Measurements from ENCODE around the gene KCNE4.

The KCNE4 gene

GRCh38 chr2:223056701-223057418 lies 4.9 kb downstream of the KCNE4 start:
- H3K9ac ChIP-seq (ENCODE audit: low read length in 5 of 5) = no peak overlapping the region

DNA sequence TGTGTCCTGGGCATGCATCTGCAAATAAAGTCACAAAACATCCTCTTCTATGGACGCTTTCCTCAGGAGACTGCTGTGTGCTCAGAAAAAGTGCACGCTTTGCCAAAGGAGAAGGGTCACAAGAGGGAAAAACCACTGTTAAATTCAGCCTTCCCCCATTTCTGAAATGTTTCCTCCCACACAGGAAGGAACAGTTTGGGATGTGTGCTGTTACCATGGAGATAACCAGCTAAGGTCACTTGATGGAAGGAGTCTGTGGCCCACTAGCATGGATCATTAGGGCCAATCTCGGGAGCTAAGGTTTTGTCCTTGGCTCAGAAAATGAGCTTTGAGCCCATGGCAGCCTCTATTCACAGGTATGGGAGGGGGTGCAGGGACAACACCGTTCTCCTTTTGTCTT lies 5.6 kb downstream of the KCNE4 start:
- H3K27ac ChIP-seq (ENCODE audit: low read depth, low read length) = peak overlapping the region; percentile 2
- H3K9me3 ChIP-seq (ENCODE audit: control insufficient read depth in 5 of 5, low read length in 5 of 5) = no peaks in the 10 kb centered on the region
- no peak overlapping the region for H3K9ac ChIP-seq (ENCODE audit: low read length in 5 of 5)
- H3K36me3 ChIP-seq (ENCODE audit: control insufficient read depth in 5 of 5, insufficient read depth in 5 of 5, low read length in 5 of 5) = no peaks in the 10 kb centered on the region
- peaks cover 5 to 48% (median 46%) of the 10 kb centered on the region in 5 donors for H3K4me1 ChIP-seq (ENCODE audit: control insufficient read depth in 5 of 5, insufficient read depth in 5 of 5, low read length in 5 of 5)
- H3K4me3 ChIP-seq (ENCODE audit: low read depth in 1 of 5, low read length in 5 of 5) = no peak overlapping the region
- peaks cover 0 to 8% (median 0%) of the 10 kb centered on the region in 5 donors for H3K27me3 ChIP-seq (ENCODE audit: control insufficient read depth in 5 of 5, insufficient read depth in 4 of 5, low read length in 5 of 5)

More at GRCh38 chr2:223056701-223057418, 4.9 kb downstream of the KCNE4 start:
- Histone ChIP-seq H3K27me3 (ENCODE audit: control insufficient read depth in 5 of 5, insufficient read depth in 4 of 5, low read length in 5 of 5) (peaks cover 0 to 8% (median 0%) of the 10 kb centered on the region in 5 donors), H3K36me3 (ENCODE audit: control insufficient read depth in 5 of 5, insufficient read depth in 5 of 5, low read length in 5 of 5) (no peaks in the 10 kb centered on the region), H3K4me3 (ENCODE audit: low read depth in 1 of 5, low read length in 5 of 5) (peak overlapping the region in 1 of 5 donors; percentile 1), H3K4me1 (ENCODE audit: control insufficient read depth in 5 of 5, insufficient read depth in 5 of 5, low read length in 5 of 5) (peaks cover 5 to 52% (median 49%) of the 10 kb centered on the region in 5 donors), H3K9me3 (ENCODE audit: control insufficient read depth in 5 of 5, low read length in 5 of 5) (no peaks in the 10 kb centered on the region), H3K27ac (ENCODE audit: low read depth, low read length) (peak overlapping the region; percentile 32)

GRCh38 chr2:223058952-223059716 lies 7.1 kb downstream of the KCNE4 start:
- no peaks in the 10 kb centered on the region for H3K36me3 ChIP-seq (ENCODE audit: control insufficient read depth in 5 of 5, insufficient read depth in 5 of 5, low read length in 5 of 5)
- H3K27ac ChIP-seq (ENCODE audit: low read depth, low read length) = no peak overlapping the region
- no peaks in the 10 kb centered on the region for H3K9me3 ChIP-seq (ENCODE audit: control insufficient read depth in 5 of 5, low read length in 5 of 5)
- no peaks in the 10 kb centered on the region for H3K27me3 ChIP-seq (ENCODE audit: control insufficient read depth in 5 of 5, insufficient read depth in 4 of 5, low read length in 5 of 5)
- H3K4me3 ChIP-seq (ENCODE audit: low read depth in 1 of 5, low read length in 5 of 5) = no peak overlapping the region
- peaks cover 5 to 32% (median 31%) of the 10 kb centered on the region in 5 donors for H3K4me1 ChIP-seq (ENCODE audit: control insufficient read depth in 5 of 5, insufficient read depth in 5 of 5, low read length in 5 of 5)
- H3K9ac ChIP-seq (ENCODE audit: low read length in 5 of 5) = no peak overlapping the region

DNA sequence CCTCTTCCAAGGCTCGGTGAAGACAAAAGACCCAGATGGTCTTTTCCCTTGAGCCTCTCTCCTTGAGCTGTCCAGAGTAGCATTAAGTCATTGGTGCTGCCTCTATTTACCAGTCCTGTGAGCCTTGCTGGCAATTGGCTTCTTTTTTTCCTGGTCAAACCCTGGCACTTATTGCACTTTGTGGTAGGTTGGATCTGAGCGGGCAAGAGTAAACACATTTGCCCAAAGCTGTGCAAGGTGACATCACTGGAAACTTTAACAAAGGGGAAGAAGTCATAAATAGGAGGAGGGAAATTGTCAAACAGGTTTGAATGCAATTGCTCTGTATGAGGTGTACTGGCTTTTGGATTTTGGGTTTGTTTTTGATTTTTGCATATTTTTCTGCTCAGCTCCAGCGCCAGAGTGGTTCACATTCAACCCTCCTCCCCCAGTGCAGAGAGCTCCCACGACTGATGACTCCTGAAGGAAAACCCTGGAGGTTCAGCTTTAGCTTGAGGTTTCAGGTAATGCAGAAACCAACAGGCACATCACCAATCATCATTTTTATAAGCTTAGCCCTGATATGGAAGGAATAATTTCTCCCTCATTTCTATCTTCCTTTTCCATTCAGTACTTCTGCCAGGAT lies 8.3 kb downstream of the KCNE4 start:
- no peaks in the 10 kb centered on the region for H3K27me3 ChIP-seq (ENCODE audit: control insufficient read depth in 5 of 5, insufficient read depth in 4 of 5, low read length in 5 of 5)
- H3K9ac ChIP-seq (ENCODE audit: low read length in 5 of 5) = no peak overlapping the region

GRCh38 chr2:223062396-223062795 lies 10.4 kb downstream of the KCNE4 start:
- Histone ChIP-seq H3K9ac (ENCODE audit: low read length in 5 of 5) (no peak overlapping the region), H3K27me3 (ENCODE audit: control insufficient read depth in 5 of 5, insufficient read depth in 4 of 5, low read length in 5 of 5) (peaks cover 0 to 2% (median 0%) of the 10 kb centered on the region in 5 donors), H3K36me3 (ENCODE audit: control insufficient read depth in 5 of 5, insufficient read depth in 5 of 5, low read length in 5 of 5) (no peaks in the 10 kb centered on the region), H3K9me3 (ENCODE audit: control insufficient read depth in 5 of 5, low read length in 5 of 5) (no peaks in the 10 kb centered on the region), H3K4me1 (ENCODE audit: control insufficient read depth in 5 of 5, insufficient read depth in 5 of 5, low read length in 5 of 5) (peaks cover 0 to 6% (median 5%) of the 10 kb centered on the region in 5 donors), H3K4me3 (ENCODE audit: low read depth in 1 of 5, low read length in 5 of 5) (no peak overlapping the region), H3K27ac (ENCODE audit: low read depth, low read length) (no peak overlapping the region)

More for the DNA sequence above, 8.3 kb downstream of the KCNE4 start:
- no peaks in the 10 kb centered on the region for H3K9me3 ChIP-seq (ENCODE audit: control insufficient read depth in 5 of 5, low read length in 5 of 5)
- H3K4me1 ChIP-seq (ENCODE audit: control insufficient read depth in 5 of 5, insufficient read depth in 5 of 5, low read length in 5 of 5) = peaks cover 5 to 26% (median 23%) of the 10 kb centered on the region in 5 donors
- no peaks in the 10 kb centered on the region for H3K36me3 ChIP-seq (ENCODE audit: control insufficient read depth in 5 of 5, insufficient read depth in 5 of 5, low read length in 5 of 5)
- no peak overlapping the region for H3K4me3 ChIP-seq (ENCODE audit: low read depth in 1 of 5, low read length in 5 of 5)
- H3K27ac ChIP-seq (ENCODE audit: low read depth, low read length) = no peak overlapping the region

DNA sequence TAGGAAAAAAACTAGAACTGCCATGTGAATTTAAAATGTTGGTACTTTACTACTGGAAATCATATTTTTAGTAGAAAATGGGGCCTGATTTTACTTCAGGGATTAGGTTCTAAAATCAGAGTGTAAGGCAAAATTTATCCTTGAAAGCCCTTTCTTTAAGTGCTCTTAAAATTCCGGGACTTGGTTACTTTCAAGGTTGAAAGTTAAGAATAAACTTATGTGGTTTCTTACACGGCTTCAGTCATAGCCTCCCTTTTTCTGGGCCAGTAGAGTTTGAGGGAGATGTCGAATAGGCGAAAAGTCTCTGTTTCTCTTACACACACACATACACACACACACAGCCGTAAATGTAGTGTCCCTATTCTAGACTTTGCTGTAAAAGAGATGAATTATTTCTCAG lies 13.1 kb downstream of the KCNE4 start:
- Histone ChIP-seq H3K9ac (ENCODE audit: low read length in 5 of 5) (no peak overlapping the region), H3K36me3 (ENCODE audit: control insufficient read depth in 5 of 5, insufficient read depth in 5 of 5, low read length in 5 of 5) (no peaks in the 10 kb centered on the region), H3K9me3 (ENCODE audit: control insufficient read depth in 5 of 5, low read length in 5 of 5) (no peaks in the 10 kb centered on the region), H3K4me1 (ENCODE audit: control insufficient read depth in 5 of 5, insufficient read depth in 5 of 5, low read length in 5 of 5) (peaks cover 0 to 9% (median 0%) of the 10 kb centered on the region in 5 donors), H3K4me3 (ENCODE audit: low read depth in 1 of 5, low read length in 5 of 5) (no peak overlapping the region), H3K27ac (ENCODE audit: low read depth, low read length) (no peak overlapping the region), H3K27me3 (ENCODE audit: control insufficient read depth in 5 of 5, insufficient read depth in 4 of 5, low read length in 5 of 5) (peaks cover 0 to 2% (median 0%) of the 10 kb centered on the region in 5 donors)

GRCh38 chr2:223066721-223067120 lies 14.7 kb downstream of the KCNE4 start:
- H3K27ac ChIP-seq (ENCODE audit: low read depth, low read length) = no peak overlapping the region
- H3K9me3 ChIP-seq (ENCODE audit: control insufficient read depth in 5 of 5, low read length in 5 of 5) = no peaks in the 10 kb centered on the region
- no peak overlapping the region for H3K4me3 ChIP-seq (ENCODE audit: low read depth in 1 of 5, low read length in 5 of 5)
- no peaks in the 10 kb centered on the region for H3K36me3 ChIP-seq (ENCODE audit: control insufficient read depth in 5 of 5, insufficient read depth in 5 of 5, low read length in 5 of 5)
- peaks cover 0 to 2% (median 0%) of the 10 kb centered on the region in 5 donors for H3K27me3 ChIP-seq (ENCODE audit: control insufficient read depth in 5 of 5, insufficient read depth in 4 of 5, low read length in 5 of 5)
- peaks cover 0 to 18% (median 0%) of the 10 kb centered on the region in 5 donors for H3K4me1 ChIP-seq (ENCODE audit: control insufficient read depth in 5 of 5, insufficient read depth in 5 of 5, low read length in 5 of 5)
- no peak overlapping the region for H3K9ac ChIP-seq (ENCODE audit: low read length in 5 of 5)

DNA sequence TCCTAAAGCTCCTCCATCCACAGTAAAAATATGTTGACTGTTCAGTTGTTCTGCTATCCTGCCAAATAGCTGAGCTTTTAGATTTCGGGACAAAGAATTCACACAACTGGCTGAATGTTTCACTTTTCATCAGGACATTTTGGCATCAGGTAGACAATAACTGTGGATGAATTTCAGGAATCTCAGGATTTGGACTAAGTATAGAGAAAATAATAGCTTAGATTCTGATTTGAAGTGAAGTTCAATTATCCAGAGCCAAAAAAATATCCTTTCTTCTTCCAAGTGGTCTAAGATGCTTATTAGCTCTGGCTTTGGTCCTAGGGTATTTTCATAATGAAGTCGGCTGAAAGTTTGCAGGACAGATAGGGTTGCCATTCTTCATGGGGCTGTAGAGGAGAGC lies 16.1 kb downstream of the KCNE4 start:
- Histone ChIP-seq H3K4me3 (ENCODE audit: low read depth in 1 of 5, low read length in 5 of 5) (no peak overlapping the region), H3K36me3 (ENCODE audit: control insufficient read depth in 5 of 5, insufficient read depth in 5 of 5, low read length in 5 of 5) (no peaks in the 10 kb centered on the region), H3K9me3 (ENCODE audit: control insufficient read depth in 5 of 5, low read length in 5 of 5) (no peaks in the 10 kb centered on the region), H3K9ac (ENCODE audit: low read length in 5 of 5) (no peak overlapping the region), H3K27ac (ENCODE audit: low read depth, low read length) (no peak overlapping the region), H3K27me3 (ENCODE audit: control insufficient read depth in 5 of 5, insufficient read depth in 4 of 5, low read length in 5 of 5) (peaks cover 0 to 2% (median 0%) of the 10 kb centered on the region in 5 donors), H3K4me1 (ENCODE audit: control insufficient read depth in 5 of 5, insufficient read depth in 5 of 5, low read length in 5 of 5) (peaks cover 0 to 18% (median 0%) of the 10 kb centered on the region in 5 donors)

GRCh38 chr2:223069465-223069864 lies 17.5 kb downstream of the KCNE4 start:
- Histone ChIP-seq H3K27me3 (ENCODE audit: control insufficient read depth in 5 of 5, insufficient read depth in 4 of 5, low read length in 5 of 5) (peaks cover 0 to 2% (median 0%) of the 10 kb centered on the region in 5 donors), H3K27ac (ENCODE audit: low read depth, low read length) (no peak overlapping the region), H3K9me3 (ENCODE audit: control insufficient read depth in 5 of 5, low read length in 5 of 5) (no peaks in the 10 kb centered on the region), H3K4me1 (ENCODE audit: control insufficient read depth in 5 of 5, insufficient read depth in 5 of 5, low read length in 5 of 5) (peaks cover 0 to 18% (median 0%) of the 10 kb centered on the region in 5 donors), H3K9ac (ENCODE audit: low read length in 5 of 5) (no peak overlapping the region), H3K36me3 (ENCODE audit: control insufficient read depth in 5 of 5, insufficient read depth in 5 of 5, low read length in 5 of 5) (no peaks in the 10 kb centered on the region), H3K4me3 (ENCODE audit: low read depth in 1 of 5, low read length in 5 of 5) (no peak overlapping the region)

Measured in subcutaneous abdominal adipose tissue (tissue), 5 donors.